GM23338 (cell line): ENCODE measurements around the gene EGFR.

ENCODE experiments used
- EZH2 ChIP-seq: fragments of 200-600 bp; sonication (generic); IDR thresholded peaks from one replicate; pipeline ENCODE4 v1.8.0; 2017; ENCODE audit warnings: antibody characterized with exemption, mild to moderate bottlenecking, low read depth; ENCODE audit not compliant: unreplicated experiment
- EZH2phosphoT487 ChIP-seq: fragments of 200-600 bp; sonication (generic); IDR thresholded peaks from one replicate; pipeline ENCODE4 v1.8.1; 2018; ENCODE audit warnings: antibody characterized with exemption; ENCODE audit not compliant: unreplicated experiment

DNA sequence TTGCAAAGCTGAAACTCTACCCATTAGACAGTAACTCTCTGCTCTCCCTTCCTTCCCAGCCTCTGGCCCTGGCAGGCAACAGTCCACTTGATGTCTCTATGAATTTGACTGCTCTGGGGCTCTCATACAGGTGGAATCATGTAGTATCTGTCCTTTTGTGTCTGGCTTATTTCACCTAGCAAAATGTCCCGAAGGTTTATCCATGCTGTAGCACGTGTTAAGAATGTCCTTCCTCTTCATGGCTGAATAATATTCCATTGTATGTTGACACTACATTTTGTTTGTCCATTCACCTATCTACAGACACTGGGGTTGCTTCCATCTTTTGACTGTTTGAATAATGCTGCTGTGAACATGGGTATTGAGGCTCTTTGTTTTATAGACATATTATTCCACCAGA lies 128.9 kb downstream of the EGFR start:
- no peak for TF ChIP-seq EZH2
- no peak for TF ChIP-seq EZH2phosphoT487
